ENCODE results near the gene CORIN.

DNA sequence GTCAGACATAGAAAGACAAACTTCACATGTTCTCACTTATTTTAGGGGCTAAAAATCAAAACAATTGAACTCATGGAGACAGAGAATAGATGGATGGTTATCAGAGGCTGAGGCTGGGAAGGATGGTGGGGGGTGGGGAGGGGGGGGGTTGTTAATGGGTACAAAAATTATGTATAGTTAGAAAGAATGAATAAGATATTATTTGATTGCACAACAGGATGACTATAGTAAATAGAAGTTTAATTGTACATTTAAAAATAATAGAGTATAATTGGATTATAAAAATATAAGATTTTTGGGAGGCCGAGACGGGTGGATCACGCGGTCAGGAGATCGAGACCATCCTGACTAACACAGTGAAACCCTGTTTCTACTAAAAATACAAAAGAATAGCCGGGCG is 33.3 kb downstream of the CORIN start:
- no peak for TF ChIP-seq POLR2A (IDR thresholded peaks at IDR 0.05; ENCODE audit: low read length)
- TF ChIP-seq, protein P1, sequence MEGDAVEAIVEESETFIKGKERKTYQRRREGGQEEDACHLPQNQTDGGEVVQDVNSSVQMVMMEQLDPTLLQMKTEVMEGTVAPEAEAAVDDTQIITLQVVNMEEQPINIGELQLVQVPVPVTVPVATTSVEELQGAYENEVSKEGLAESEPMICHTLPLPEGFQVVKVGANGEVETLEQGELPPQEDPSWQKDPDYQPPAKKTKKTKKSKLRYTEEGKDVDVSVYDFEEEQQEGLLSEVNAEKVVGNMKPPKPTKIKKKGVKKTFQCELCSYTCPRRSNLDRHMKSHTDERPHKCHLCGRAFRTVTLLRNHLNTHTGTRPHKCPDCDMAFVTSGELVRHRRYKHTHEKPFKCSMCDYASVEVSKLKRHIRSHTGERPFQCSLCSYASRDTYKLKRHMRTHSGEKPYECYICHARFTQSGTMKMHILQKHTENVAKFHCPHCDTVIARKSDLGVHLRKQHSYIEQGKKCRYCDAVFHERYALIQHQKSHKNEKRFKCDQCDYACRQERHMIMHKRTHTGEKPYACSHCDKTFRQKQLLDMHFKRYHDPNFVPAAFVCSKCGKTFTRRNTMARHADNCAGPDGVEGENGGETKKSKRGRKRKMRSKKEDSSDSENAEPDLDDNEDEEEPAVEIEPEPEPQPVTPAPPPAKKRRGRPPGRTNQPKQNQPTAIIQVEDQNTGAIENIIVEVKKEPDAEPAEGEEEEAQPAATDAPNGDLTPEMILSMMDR (IDR thresholded peaks at IDR 0.05) = no peak
- no peak for TF ChIP-seq JUN (IDR thresholded peaks at IDR 0.05)
- no peak for TF ChIP-seq ZNF302 (CRISPR knock-in tag; IDR thresholded peaks at IDR 0.05)
- TF ChIP-seq MYC (IDR thresholded peaks at IDR 0.05; ENCODE audit: borderline replicate concordance, low read length) = no peak
- TF ChIP-seq, protein P2, sequence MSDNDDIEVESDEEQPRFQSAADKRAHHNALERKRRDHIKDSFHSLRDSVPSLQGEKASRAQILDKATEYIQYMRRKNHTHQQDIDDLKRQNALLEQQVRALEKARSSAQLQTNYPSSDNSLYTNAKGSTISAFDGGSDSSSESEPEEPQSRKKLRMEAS (IDR thresholded peaks at IDR 0.05) = no peak
- no peak for TF ChIP-seq ZFP36 (IDR thresholded peaks at IDR 0.05; ENCODE audit: borderline replicate concordance, partially characterized antibody)
- no peak for TF ChIP-seq EP300 (IDR thresholded peaks at IDR 0.05)
- TF ChIP-seq, protein P3, sequence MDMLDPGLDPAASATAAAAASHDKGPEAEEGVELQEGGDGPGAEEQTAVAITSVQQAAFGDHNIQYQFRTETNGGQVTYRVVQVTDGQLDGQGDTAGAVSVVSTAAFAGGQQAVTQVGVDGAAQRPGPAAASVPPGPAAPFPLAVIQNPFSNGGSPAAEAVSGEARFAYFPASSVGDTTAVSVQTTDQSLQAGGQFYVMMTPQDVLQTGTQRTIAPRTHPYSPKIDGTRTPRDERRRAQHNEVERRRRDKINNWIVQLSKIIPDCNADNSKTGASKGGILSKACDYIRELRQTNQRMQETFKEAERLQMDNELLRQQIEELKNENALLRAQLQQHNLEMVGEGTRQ (IDR thresholded peaks at IDR 0.05) = no peak
- no peak for TF ChIP-seq MAFK (IDR thresholded peaks at IDR 0.05; ENCODE audit: partially characterized antibody)
